ENCODE results near the gene TSSK2. TPM values are rescaled to one million over a fixed set of nuclear protein-coding genes. Genes with fewer than 3 reads are reported as not detected.
"Not testable (repeated sequence)": the region's sequence is repeated elsewhere in the genome, so short reads cannot be mapped to it uniquely, and the experiment has no call there.

TSSK2 gene
- total RNA-seq, 1 experiment from 2014 or later, result not detected

- in situ Hi-C loops (cut with HindIII; ENCODE audit: low pct_unique_long_range_greater_than_20kb, low sequenced_read_pairs), result no loop called here
- DNase-seq (ENCODE audit: low read depth), result no peak
Measured at GRCh38 chr22:19151329-19152191, 20.5 kb downstream of the TSSK2 start.

GRCh38 chr22:19152942-19153883 lies 22.1 kb downstream of the TSSK2 start:
- no peak for DNase-seq (ENCODE audit: low read depth)
- in situ Hi-C loops (cut with HindIII; ENCODE audit: low pct_unique_long_range_greater_than_20kb, low sequenced_read_pairs), result no loop called here

GRCh38 chr22:19156109-19156508 lies 25.0 kb downstream of the TSSK2 start:
- DNase-seq (ENCODE audit: low read depth); in situ Hi-C loops (cut with HindIII; ENCODE audit: low pct_unique_long_range_greater_than_20kb, low sequenced_read_pairs): not testable (repeated sequence)

GRCh38 chr22:19158649-19159048 lies 27.5 kb downstream of the TSSK2 start:
- in situ Hi-C loops (cut with HindIII; ENCODE audit: low pct_unique_long_range_greater_than_20kb, low sequenced_read_pairs); DNase-seq (ENCODE audit: low read depth): not testable (repeated sequence)

- no peak for DNase-seq (ENCODE audit: low read depth)
- in situ Hi-C loops (cut with HindIII; ENCODE audit: low pct_unique_long_range_greater_than_20kb, low sequenced_read_pairs), result no loop called here
Measured at GRCh38 chr22:19164425-19164824, 33.3 kb downstream of the TSSK2 start.

DNA sequence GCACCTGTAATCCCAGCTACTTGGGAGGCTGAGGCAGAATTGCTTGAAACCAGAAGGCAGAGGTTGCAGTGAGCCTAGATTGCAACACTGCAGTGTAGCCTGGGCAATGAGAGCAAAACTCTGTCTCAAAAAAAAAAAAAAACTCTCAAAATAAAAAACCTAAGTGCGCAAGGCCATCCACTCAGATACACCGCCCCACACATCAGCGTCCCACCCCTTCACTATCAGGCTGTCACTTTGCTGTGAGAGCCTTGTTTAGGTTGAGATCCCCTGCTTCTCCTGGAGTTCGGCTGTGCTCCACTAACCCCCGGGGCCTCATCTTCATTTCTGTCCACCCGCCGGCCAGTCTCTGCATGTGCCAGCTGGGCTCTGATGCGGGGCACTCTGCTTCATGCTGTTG lies 35.3 kb downstream of the TSSK2 start:
- DNase-seq (ENCODE audit: low read depth), result no peak
- in situ Hi-C loops (cut with HindIII; ENCODE audit: low pct_unique_long_range_greater_than_20kb, low sequenced_read_pairs), result no loop called here

DNA sequence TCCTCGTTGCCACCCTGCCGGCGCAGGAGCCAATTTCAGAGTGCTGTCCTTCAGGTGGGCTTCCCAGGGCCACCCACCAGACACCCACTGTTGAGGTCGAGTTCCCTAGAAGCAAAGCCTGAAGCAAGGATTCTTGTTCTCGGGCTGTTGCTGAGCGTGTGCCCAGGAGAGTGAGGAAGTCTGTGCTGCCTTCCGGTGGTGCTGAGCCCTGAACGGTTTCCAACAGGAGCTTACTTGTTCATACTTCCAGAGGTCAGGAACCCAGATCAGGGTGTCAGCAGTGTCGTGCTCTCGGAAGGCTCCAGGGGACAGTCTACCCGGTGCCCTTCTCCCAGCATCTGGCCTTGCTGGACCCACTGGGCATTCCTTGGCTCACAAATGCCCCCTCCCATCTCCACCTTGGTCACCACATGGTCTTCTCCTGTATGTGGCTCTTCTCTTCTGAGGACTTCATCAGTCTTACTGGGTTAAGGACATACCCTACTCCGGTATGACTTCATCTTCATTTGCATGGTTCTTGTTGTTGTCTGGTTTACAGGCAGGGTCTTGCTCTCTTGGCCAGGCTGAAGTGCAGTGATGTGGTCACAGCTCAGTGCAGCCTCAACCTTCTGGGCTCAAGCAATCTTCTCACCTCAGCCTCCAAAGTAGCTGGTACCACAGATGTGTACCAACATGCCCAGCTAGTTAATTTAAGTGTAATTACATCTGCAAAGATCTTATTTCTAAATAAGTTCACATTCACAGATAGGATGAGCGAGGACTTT lies 36.2 kb downstream of the TSSK2 start:
- in situ Hi-C loops (cut with HindIII; ENCODE audit: low pct_unique_long_range_greater_than_20kb, low sequenced_read_pairs), result no loop called here
- no peak for DNase-seq (ENCODE audit: low read depth)

GRCh38 chr22:19168088-19168890 lies 37.2 kb downstream of the TSSK2 start:
- DNase-seq (ENCODE audit: low read depth), result no peak
- in situ Hi-C loops (cut with HindIII; ENCODE audit: low pct_unique_long_range_greater_than_20kb, low sequenced_read_pairs), result no loop called here

DNA sequence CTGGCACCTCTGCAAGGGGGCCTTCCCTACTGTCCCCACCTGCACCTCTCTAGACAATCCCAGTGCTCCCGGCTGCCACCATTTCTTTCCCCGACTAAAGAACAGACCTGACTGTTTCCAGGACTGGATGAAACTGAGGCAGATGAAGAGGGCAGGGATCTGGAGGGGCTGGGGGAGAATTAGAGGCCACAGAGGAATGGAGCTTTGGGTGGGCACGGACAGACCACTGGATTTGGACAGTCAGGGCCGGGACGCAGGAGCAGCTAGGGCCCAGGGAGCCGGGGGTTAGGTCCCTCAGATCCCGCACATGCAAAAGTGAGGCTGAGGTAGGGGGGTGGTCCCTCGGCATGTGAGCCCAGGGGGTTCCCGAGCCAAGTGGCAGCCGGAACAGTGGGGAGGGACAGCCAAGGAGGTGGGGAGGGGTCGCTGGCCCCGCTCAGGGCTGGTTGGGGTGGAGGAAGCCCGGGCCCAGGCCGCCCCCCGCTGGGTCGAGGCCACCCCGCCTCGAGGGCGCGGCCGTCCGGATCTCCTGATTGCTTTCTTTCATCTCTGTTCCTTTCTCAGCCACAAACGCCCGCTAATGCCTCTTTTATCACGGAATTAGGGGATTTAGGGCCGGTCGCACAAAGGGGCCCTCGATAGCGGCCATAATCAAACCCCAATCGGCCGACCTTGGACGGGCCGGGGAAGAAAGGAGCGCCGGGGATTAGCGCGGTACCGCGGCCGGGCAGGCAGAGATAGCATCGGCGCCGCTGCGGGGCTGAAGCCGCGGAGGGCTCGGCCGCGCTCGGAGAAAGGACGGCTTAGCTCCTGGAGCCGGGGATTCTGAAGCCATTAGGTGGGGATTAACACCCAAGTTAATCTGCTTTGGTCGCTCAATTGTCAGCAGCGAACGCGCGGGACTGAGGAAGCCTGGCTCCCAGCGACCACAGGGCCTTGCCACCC lies 38.2 kb downstream of the TSSK2 start:
- in situ Hi-C loops (cut with HindIII; ENCODE audit: low pct_unique_long_range_greater_than_20kb, low sequenced_read_pairs), result no loop called here
- no peak for DNase-seq (ENCODE audit: low read depth)

GRCh38 chr22:19169947-19170318 lies 38.8 kb downstream of the TSSK2 start:
- in situ Hi-C loops (cut with HindIII; ENCODE audit: low pct_unique_long_range_greater_than_20kb, low sequenced_read_pairs), result no loop called here
- no peak for DNase-seq (ENCODE audit: low read depth)

GRCh38 chr22:19172213-19173046 lies 41.3 kb downstream of the TSSK2 start:
- no peak for DNase-seq (ENCODE audit: low read depth)
- in situ Hi-C loops (cut with HindIII; ENCODE audit: low pct_unique_long_range_greater_than_20kb, low sequenced_read_pairs), result no loop called here

DNA sequence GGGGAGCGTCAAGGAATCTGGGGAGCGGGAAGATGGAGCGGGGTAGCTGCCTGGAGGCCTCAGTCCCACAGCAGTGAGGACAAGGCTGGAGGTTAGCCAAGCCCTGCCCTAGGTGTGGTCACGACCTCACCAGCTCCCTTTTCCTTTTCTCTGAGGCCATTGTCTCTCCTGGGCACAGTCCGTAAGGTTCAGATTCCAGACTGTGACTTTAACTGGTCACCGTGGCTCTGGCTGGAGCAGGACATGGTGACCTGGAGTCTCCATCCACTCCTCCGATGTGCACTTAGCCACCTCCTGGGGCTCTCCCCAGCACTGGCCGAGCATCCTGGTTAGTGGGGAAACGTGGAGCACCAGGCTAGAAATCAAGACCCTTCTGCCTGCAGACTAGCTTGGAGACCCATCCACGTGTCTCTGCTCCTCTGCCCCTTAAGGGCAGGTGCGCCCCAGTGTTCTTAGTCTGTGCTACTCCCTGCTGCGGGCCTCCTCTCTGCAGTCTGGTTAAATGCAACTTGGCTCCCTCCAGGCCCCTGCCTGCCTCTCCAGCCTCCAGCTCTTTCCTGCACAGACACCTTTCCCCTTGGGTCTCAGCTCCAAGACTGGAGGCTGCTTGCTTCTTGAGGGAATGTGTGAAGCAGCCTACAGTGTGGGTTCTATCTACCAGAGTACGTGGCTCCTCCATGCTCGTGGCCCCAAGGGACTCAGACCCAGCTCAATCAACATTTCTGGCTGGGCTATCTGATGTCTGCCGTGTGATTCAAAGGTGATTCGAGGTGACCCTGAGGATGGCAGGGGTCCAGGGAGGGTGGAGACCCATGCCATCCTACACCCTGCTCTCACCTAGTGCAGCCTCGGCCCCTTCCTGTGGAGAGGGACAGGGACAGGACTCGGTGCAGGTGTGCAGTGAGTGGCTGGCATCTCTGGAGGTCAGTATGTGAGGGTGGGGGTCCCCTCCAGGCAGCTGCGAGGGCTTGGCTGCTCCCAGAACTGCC lies 42.2 kb downstream of the TSSK2 start:
- in situ Hi-C loops (cut with HindIII; ENCODE audit: low pct_unique_long_range_greater_than_20kb, low sequenced_read_pairs), result no loop called here
- no peak for DNase-seq (ENCODE audit: low read depth)

GRCh38 chr22:19174106-19175025 lies 43.3 kb downstream of the TSSK2 start:
- DNase-seq (ENCODE audit: low read depth), result peak; percentile 50
- in situ Hi-C loops (cut with HindIII; ENCODE audit: low pct_unique_long_range_greater_than_20kb, low sequenced_read_pairs), result no loop called here

DNA sequence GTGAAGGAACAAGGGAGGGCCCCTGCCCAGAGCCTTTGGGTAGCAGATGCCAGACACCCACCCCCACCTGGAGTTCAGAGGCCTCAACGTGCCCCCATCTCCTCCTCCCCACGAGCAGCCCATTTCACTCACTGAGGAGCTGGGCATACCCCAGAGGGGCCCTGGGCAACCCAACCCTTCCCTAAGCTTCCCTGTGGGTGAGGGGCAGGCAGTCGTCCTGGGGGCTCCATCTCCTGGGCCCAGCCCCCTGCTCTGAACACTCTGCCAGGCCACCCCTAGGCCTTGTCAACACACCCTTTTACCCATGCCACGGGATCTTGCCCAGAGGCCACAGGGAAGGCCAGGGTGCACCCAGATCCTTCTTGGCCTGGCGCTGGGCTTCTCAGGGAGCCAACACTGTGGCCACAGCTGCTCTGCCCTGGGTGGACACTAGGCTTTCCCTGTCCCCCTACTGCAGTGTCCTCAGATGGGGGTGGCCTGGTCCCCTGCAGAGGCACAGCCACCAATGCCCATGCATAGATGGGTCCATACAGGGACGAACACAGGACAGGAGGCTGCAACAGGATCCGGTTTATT lies 44.0 kb downstream of the TSSK2 start:
- DNase-seq (ENCODE audit: low read depth), result no peak
- in situ Hi-C loops (cut with HindIII; ENCODE audit: low pct_unique_long_range_greater_than_20kb, low sequenced_read_pairs), result no loop called here

Measured in Caki2 (cell line).